Transverse colon (tissue), 4 donors: ENCODE data around the gene RASGRP3. TPM values are rescaled to one million over a fixed set of nuclear protein-coding genes. Genes with fewer than 3 reads are reported as not detected.

Experiments used
- DNase-seq: peaks from one replicate; pipeline ENCODE4 v3.0.0-alpha.2; 2019
- H3K27ac ChIP-seq, 4 donors: fragments of 200-600 bp; sonication (generic); 2 replicates each; pipeline ENCODE4 v1.5.1; 2016 to 2018; ENCODE audit warnings: inconsistent platforms in 4 of 4
- H3K27me3 ChIP-seq: fragments of 200-600 bp; sonication (generic); 2 replicates; pipeline ENCODE4 v1.5.1; 2017; ENCODE audit warnings: inconsistent platforms
- H3K36me3 ChIP-seq, 4 donors: fragments of 200-600 bp; sonication (generic); 2 replicates each; pipeline ENCODE4 v1.5.1; 2017 to 2019; ENCODE audit warnings: inconsistent platforms in 4 of 4
- H3K4me1 ChIP-seq, 4 donors: fragments of 200-600 bp; sonication (generic); 2 replicates each; pipeline ENCODE4 v1.5.1; 2017 to 2020; ENCODE audit warnings: inconsistent platforms in 4 of 4
- H3K4me3 ChIP-seq, 4 donors: fragments of 200-600 bp; sonication (generic); 1 replicate in 1 of 4; 2 replicates in 3 of 4; pipeline versions ENCODE4 v1.5.1 to v1.6.1; 2017 to 2019; ENCODE audit warnings: inconsistent platforms in 4 of 4
- H3K9me3 ChIP-seq, 2 donors: fragments of 200-600 bp; sonication (generic); 2 replicates each; pipeline ENCODE4 v1.5.1; 2017 to 2019; ENCODE audit warnings: inconsistent platforms in 2 of 2
- CTCF ChIP-seq, 5 experiments: fragments of 200-600 bp in 3 of 5; fragments of 450-650 bp in 2 of 5; sonication (generic) in 3 of 5; IDR thresholded peaks; 1 replicate in 2 of 5; 2 replicates in 3 of 5; pipeline ENCODE4 v1.5.1; 2016 to 2017; ENCODE audit warnings: antibody characterized with exemption in 5 of 5, inconsistent platforms in 3 of 5, mild to moderate bottlenecking in 2 of 5, moderate library complexity in 1 of 5
- EP300 ChIP-seq: sonication (generic); formaldehyde crosslinking; IDR thresholded peaks from one replicate; pipeline ENCODE4 v1.6.1; 2017; ENCODE audit warnings: antibody characterized with exemption, low read depth
- POLR2A ChIP-seq: fragments of 450-650 bp; IDR thresholded peaks from one replicate; pipeline ENCODE4 v1.6.1; 2016; ENCODE audit warnings: antibody characterized with exemption, mild to moderate bottlenecking, moderate library complexity
- POLR2AphosphoS5 ChIP-seq, 3 donors: sonication (generic); formaldehyde crosslinking; IDR thresholded peaks; one replicate each; pipeline ENCODE4 v1.6.1; 2016; ENCODE audit warnings: antibody characterized with exemption in 3 of 3
- WGBS, 2 donors: methylation state at CpG; one replicate each; pipeline ENCODE4 v1.1.5; 2018; ENCODE audit warnings: low coverage in 1 of 2; 5-methylcytosine and 5-hydroxymethylcytosine counted together
- in situ Hi-C, 4 donors: fragments of 200-750 bp; cut with MboI; loops; one replicate each; pipeline versions ENCODE4 v1.15.0 to v1.15.1; 2017; ENCODE audit warnings: low sequenced_read_pairs in 3 of 4, low pct_ligation_motif_present in 1 of 4, low pct_unique_long_range_greater_than_20kb in 1 of 4
- intact Hi-C: fragments of 100-400 bp; cut with DNase I; formaldehyde crosslinking; loops from one replicate; pipeline ENCODE4 v1.15.1; 2023; ENCODE audit warnings: low total_unique reads
- total RNA-seq, 4 donors: library from RNA; depleted of rRNA; stranded (reverse); fragments of >200 nt; gene quantifications; one replicate each; pipeline ENCODE4 v1.1.0, GENCODE V29; 2016

The RASGRP3 gene
- total RNA-seq = 10 to 100 TPM in 1 of 4 donors, 1 to 10 TPM in 2, not detected in 1; 3.4 to 16.5 (median 4.8) TPM

GRCh38 chr2:33476131-33476792 lies at the start of gene RASGRP3:
RASGRP3 (plus strand) TSS chr2:33476649; CDS start chr2:33515137, 38,488 bp downstream.
- 0 to 1% methylated on average over 5 to 18 of the region's 18 CpGs for WGBS, 2 donors
- intact Hi-C loops (loop anchor here (5.0 to 10.0 kb wide), 2 partner anchors 109 to 1599 kb away; no protein-coding TSS in a partner anchor), in situ Hi-C loops (loop anchor here in 1 of 4 donors (10.0 kb wide), 1 partner anchor 99 kb away; no protein-coding TSS in a partner anchor)
- Histone ChIP-seq H3K27ac (peak within 1 kb of the TSS; percentile 88 to 90 (median 89)), H3K36me3 (no peaks in the 10 kb centered on the region), H3K4me1 (peaks cover 4 to 18% (median 14%) of the 10 kb centered on the region in 4 donors), H3K27me3 (no peaks in the 10 kb centered on the region), H3K9me3 (no peaks in the 10 kb centered on the region), H3K4me3 (peak within 1 kb of the TSS; percentile 46 to 69 (median 64))
- peak; percentile 81 for DNase-seq
- TF ChIP-seq CTCF (IDR thresholded peaks at IDR 0.05) (no peak), EP300 (no peak), POLR2AphosphoS5 (IDR thresholded peaks at IDR 0.05) (peak in 2 of 3 donors; percentile 71 to 78), POLR2A (peak; percentile 62)

GRCh38 chr2:33426666-33427231 lies 49.7 kb upstream of the RASGRP3 start:
- Histone ChIP-seq H3K36me3 (no peaks in the 10 kb centered on the region), H3K4me1 (no peaks in the 10 kb centered on the region), H3K27ac (no peak overlapping the region), H3K4me3 (no peak overlapping the region), H3K27me3 (no peaks in the 10 kb centered on the region), H3K9me3 (no peaks in the 10 kb centered on the region)
- TF ChIP-seq EP300 (no peak), CTCF (IDR thresholded peaks at IDR 0.05) (no peak), POLR2AphosphoS5 (IDR thresholded peaks at IDR 0.05) (no peak), POLR2A (no peak)
- WGBS, 2 donors = 17 to 56% methylated on average over 1 to 3 of the region's 3 CpGs
- DNase-seq = no peak
- in situ Hi-C loops = no loop called here
- intact Hi-C loops = no loop called here

GRCh38 chr2:33430077-33430476 lies 46.4 kb upstream of the RASGRP3 start:
- no peak for DNase-seq
- in situ Hi-C loops = no loop called here
- WGBS, 2 donors = 49 to 56% methylated on average over 3 of the region's 3 CpGs
- no peak overlapping the region for H3K27ac ChIP-seq
- H3K27me3 ChIP-seq = no peaks in the 10 kb centered on the region
- H3K36me3 ChIP-seq = no peaks in the 10 kb centered on the region
- H3K4me3 ChIP-seq = no peak overlapping the region
- TF ChIP-seq CTCF (IDR thresholded peaks at IDR 0.05) (no peak), POLR2AphosphoS5 (IDR thresholded peaks at IDR 0.05) (no peak)
- intact Hi-C loops = no loop called here
- no peaks in the 10 kb centered on the region for H3K4me1 ChIP-seq
- H3K9me3 ChIP-seq = no peaks in the 10 kb centered on the region

GRCh38 chr2:33430856-33431255 lies 45.6 kb upstream of the RASGRP3 start:
- WGBS, 2 donors = 57 to 80% methylated on average over 1 of the region's 1 CpG
- no peaks in the 10 kb centered on the region for H3K4me1 ChIP-seq
- intact Hi-C loops = no loop called here
- in situ Hi-C loops = no loop called here
- no peaks in the 10 kb centered on the region for H3K27me3 ChIP-seq
- DNase-seq = no peak
- H3K27ac ChIP-seq = no peak overlapping the region
- no peak overlapping the region for H3K4me3 ChIP-seq
- H3K36me3 ChIP-seq = no peaks in the 10 kb centered on the region
- H3K9me3 ChIP-seq = no peaks in the 10 kb centered on the region
- TF ChIP-seq CTCF (IDR thresholded peaks at IDR 0.05) (no peak), POLR2AphosphoS5 (IDR thresholded peaks at IDR 0.05) (no peak), EP300 (no peak), POLR2A (no peak)
